IMR-90 (cell line): Measurements from ENCODE around the gene RARB. TPM values are rescaled to one million over a fixed set of nuclear protein-coding genes. Genes with fewer than 3 reads are reported as not detected.

ENCODE experiments used
- ATAC-seq: fragments of 200-7000 bp; cut with Tn5 transposase; 2 replicates; pipeline ENCODE4 v1.9.1; 2020; ENCODE audit warnings: low read depth, mild to moderate bottlenecking, moderate library complexity
- BruUV-seq: library from RNA; stranded (reverse); fragments of 400-500 nt; replicated peaks from 2 replicates; lab custom pipeline; 2021; lab: Mats Ljungman, UMichigan
- CTCF ChIA-PET: fragments of 300-600 bp; formaldehyde crosslinking; extraction: SDS; loops from one replicate; lab custom pipeline; 2021; ENCODE audit warnings: antibody characterized with exemption; lab: Yijun Ruan, JAX
- POLR2A ChIA-PET: fragments of 300-600 bp; sonication (Branson Sonifier 250); formaldehyde crosslinking; loops from one replicate; lab custom pipeline; 2022; ENCODE audit warnings: antibody characterized with exemption; ENCODE audit not compliant: unreplicated experiment; lab: Charles Lee
- DNase-seq: peaks from one replicate; pipeline ENCODE4 v3.0.0; 2013
- H2AFZ ChIP-seq: replicated peaks from 2 replicates; pipeline ENCODE3; 2013; ENCODE audit warnings: low read length, mild to moderate bottlenecking; ENCODE audit not compliant: poor library complexity
- H2AK5ac ChIP-seq: 2 replicates; pipeline ENCODE4 v1.6.1; 2013; ENCODE audit warnings: low read depth, low read length, inconsistent platforms
- H2AK9ac ChIP-seq: replicated peaks from 2 replicates; pipeline ENCODE3; 2013; ENCODE audit warnings: mild to moderate bottlenecking, low read depth, low read length, moderate library complexity; ENCODE audit not compliant: poor library complexity
- H2BK120ac ChIP-seq: 2 replicates; pipeline ENCODE4 v1.6.1; 2013; ENCODE audit warnings: low read depth, low read length, inconsistent platforms
- H2BK15ac ChIP-seq: 3 replicates; pipeline ENCODE4 v1.6.1; 2013; ENCODE audit warnings: low read depth, low read length, inconsistent platforms
- H2BK20ac ChIP-seq: 2 replicates; pipeline ENCODE4 v1.6.1; 2013; ENCODE audit warnings: low read depth, mild to moderate bottlenecking, inconsistent platforms, low read length, moderate library complexity
- H2BK5ac ChIP-seq: 2 replicates; pipeline ENCODE4 v1.6.1; 2013; ENCODE audit warnings: mild to moderate bottlenecking, low read depth, low read length, inconsistent platforms; ENCODE audit not compliant: poor library complexity, severe bottlenecking
- H3K14ac ChIP-seq: replicated peaks from 2 replicates; pipeline ENCODE4 v1.6.1; 2013; ENCODE audit warnings: low read depth, low read length, inconsistent platforms
- H3K18ac ChIP-seq: 2 replicates; pipeline ENCODE4 v1.6.1; 2013; ENCODE audit warnings: low read depth, low read length, control low read depth
- H3K23ac ChIP-seq: 2 replicates; pipeline ENCODE4 v1.6.1; 2013; ENCODE audit warnings: low read depth, low read length, inconsistent platforms
- H3K27ac ChIP-seq: 2 replicates; pipeline ENCODE4 v1.5.1; 2013; ENCODE audit warnings: mild to moderate bottlenecking, control low read depth, low read length; ENCODE audit not compliant: insufficient read depth
- H3K27me3 ChIP-seq: 2 replicates; pipeline ENCODE4 v1.6.1; 2013; ENCODE audit warnings: low read length; ENCODE audit not compliant: control insufficient read depth, insufficient read depth
- H3K36me3 ChIP-seq: 2 replicates; pipeline ENCODE4 v1.6.1; 2013; ENCODE audit warnings: low read length, mixed read lengths; ENCODE audit not compliant: control insufficient read depth, insufficient read depth
- H3K4ac ChIP-seq: 2 replicates; pipeline ENCODE4 v1.6.1; 2013; ENCODE audit warnings: low read depth, low read length, inconsistent platforms
- H3K4me1 ChIP-seq: 2 replicates; pipeline ENCODE4 v1.6.1; 2013; ENCODE audit warnings: low read length, mixed read lengths; ENCODE audit not compliant: control insufficient read depth, insufficient read depth
- H3K4me2 ChIP-seq: 2 replicates; pipeline ENCODE4 v1.6.1; 2013; ENCODE audit warnings: low read depth, mild to moderate bottlenecking, control low read depth, low read length, moderate library complexity
- H3K4me3 ChIP-seq: 2 replicates; pipeline ENCODE4 v1.5.1; 2013; ENCODE audit warnings: low read depth, mild to moderate bottlenecking, control low read depth, low read length, moderate library complexity; ENCODE audit not compliant: insufficient read depth
- H3K56ac ChIP-seq: 2 replicates; pipeline ENCODE4 v1.6.1; 2013; ENCODE audit warnings: low read length, inconsistent platforms; ENCODE audit not compliant: insufficient read depth; ENCODE audit errors: extremely low read depth
- H3K79me1 ChIP-seq, 2 experiments: 2 replicates each; pipeline ENCODE4 v1.6.1; 2013; ENCODE audit warnings: low read length in 2 of 2, inconsistent platforms in 1 of 2, low read depth in 1 of 2
- H3K9ac ChIP-seq: 2 replicates; pipeline ENCODE4 v1.6.1; 2013; ENCODE audit warnings: low read depth, low read length, control low read depth
- H3K9me1 ChIP-seq: 2 replicates; pipeline ENCODE4 v1.6.1; 2013; ENCODE audit warnings: low read length, inconsistent platforms; ENCODE audit not compliant: insufficient read depth
- H3K9me3 ChIP-seq: 2 replicates; pipeline ENCODE4 v1.6.1; 2013; ENCODE audit warnings: low read length; ENCODE audit not compliant: control insufficient read depth, insufficient read depth
- H4K20me1 ChIP-seq: 2 replicates; pipeline ENCODE4 v1.6.1; 2013; ENCODE audit warnings: low read length, inconsistent platforms; ENCODE audit not compliant: insufficient read depth
- H4K5ac ChIP-seq: 2 replicates; pipeline ENCODE4 v1.6.1; 2013; ENCODE audit warnings: mild to moderate bottlenecking, low read depth, low read length, control low read depth
- H4K8ac ChIP-seq, 2 experiments: 2 replicates each; pipeline ENCODE4 v1.6.1; 2013; ENCODE audit warnings: low read depth in 2 of 2, low read length in 2 of 2, control low read depth in 1 of 2, inconsistent platforms in 1 of 2
- H4K91ac ChIP-seq: 2 replicates; pipeline ENCODE4 v1.6.1; 2013; ENCODE audit warnings: low read depth, low read length, inconsistent platforms; ENCODE audit not compliant: insufficient read depth
- BHLHE40 ChIP-seq: fragments of 150-350 bp; IDR thresholded peaks from 2 replicates; pipeline ENCODE4 v1.6.1; 2016; ENCODE audit warnings: mild to moderate bottlenecking, low read depth, low read length
- CHD1 ChIP-seq: IDR thresholded peaks from 2 replicates; pipeline ENCODE4 v1.6.1; 2012; ENCODE audit warnings: low read depth, low read length, improper control_type of control experiment
- FOS ChIP-seq: fragments of 150-350 bp; IDR thresholded peaks from 2 replicates; pipeline ENCODE4 v1.6.1; 2016; ENCODE audit warnings: low read depth, low read length
- MAFK ChIP-seq: IDR thresholded peaks from 2 replicates; pipeline ENCODE4 v1.6.1; 2012; ENCODE audit warnings: low read depth, low read length, improper control_type of control experiment
- RAD21 ChIP-seq: IDR thresholded peaks from 2 replicates; pipeline ENCODE4 v1.6.1; 2012; ENCODE audit warnings: low read length, improper control_type of control experiment
- RCOR1 ChIP-seq: IDR thresholded peaks from 2 replicates; pipeline ENCODE4 v1.6.1; 2012; ENCODE audit warnings: mild to moderate bottlenecking, low read length, improper control_type of control experiment; ENCODE audit not compliant: insufficient replicate concordance
- RFX5 ChIP-seq: IDR thresholded peaks from 2 replicates; pipeline ENCODE4 v1.8.0; 2012; ENCODE audit warnings: low read depth, mild to moderate bottlenecking, low read length, moderate library complexity
- WGBS, 2 experiments: methylation state at CpG; one replicate each; pipeline versions ENCODE4 v1.1.5 to v1.1.7; 2013; ENCODE audit warnings: missing lambda C conversion rate in 2 of 2; ENCODE audit not compliant: insufficient read length in 1 of 2; ENCODE audit errors: extremely low coverage in 2 of 2; 5-methylcytosine and 5-hydroxymethylcytosine counted together
- dilution Hi-C: fragments of 300-500 bp; cut with HindIII; formaldehyde crosslinking; loops from one replicate; pipeline ENCODE4 v1.14.3; 2018; ENCODE audit warnings: low sequenced_read_pairs; ENCODE audit not compliant: unreplicated experiment
- in situ Hi-C: fragments of 300-500 bp; cut with MboI; formaldehyde crosslinking; loops from 3 replicates; pipeline ENCODE4 v1.14.3; 2019; ENCODE audit warnings: low sequenced_read_pairs, inconsistent platforms, mixed read lengths
- intact Hi-C: fragments of 100-400 bp; cut with micrococcal nuclease; formaldehyde crosslinking; loops from 2 replicates; pipeline ENCODE4 v1.10.0; 2022
- polyA plus RNA-seq, 3 experiments: library from polyadenylated mRNA; depleted of rRNA; stranded (reverse); fragments of >200 nt; gene quantifications; 2 replicates each; pipeline ENCODE4 v1.2.3, GENCODE V29; 2012; ENCODE audit warnings: low replicate concordance in 1 of 3
- total RNA-seq: library from RNA; depleted of rRNA; stranded (reverse); fragments of >200 nt; gene quantifications from 2 replicates; pipeline ENCODE4 v1.2.3, GENCODE V29; 2012
- TF ChIP-seq, protein P1 (sequence below): fragments of 150-350 bp; IDR thresholded peaks from 2 replicates; pipeline ENCODE4 v1.6.1; 2016; ENCODE audit warnings: low read depth, mild to moderate bottlenecking, low read length, moderate library complexity, borderline replicate concordance

Gene RARB
- total and polyA plus RNA-seq, 2 of the 4 experiments (the other 2 are of a cell fraction) = 0.53 to 1.4 TPM

DNA sequence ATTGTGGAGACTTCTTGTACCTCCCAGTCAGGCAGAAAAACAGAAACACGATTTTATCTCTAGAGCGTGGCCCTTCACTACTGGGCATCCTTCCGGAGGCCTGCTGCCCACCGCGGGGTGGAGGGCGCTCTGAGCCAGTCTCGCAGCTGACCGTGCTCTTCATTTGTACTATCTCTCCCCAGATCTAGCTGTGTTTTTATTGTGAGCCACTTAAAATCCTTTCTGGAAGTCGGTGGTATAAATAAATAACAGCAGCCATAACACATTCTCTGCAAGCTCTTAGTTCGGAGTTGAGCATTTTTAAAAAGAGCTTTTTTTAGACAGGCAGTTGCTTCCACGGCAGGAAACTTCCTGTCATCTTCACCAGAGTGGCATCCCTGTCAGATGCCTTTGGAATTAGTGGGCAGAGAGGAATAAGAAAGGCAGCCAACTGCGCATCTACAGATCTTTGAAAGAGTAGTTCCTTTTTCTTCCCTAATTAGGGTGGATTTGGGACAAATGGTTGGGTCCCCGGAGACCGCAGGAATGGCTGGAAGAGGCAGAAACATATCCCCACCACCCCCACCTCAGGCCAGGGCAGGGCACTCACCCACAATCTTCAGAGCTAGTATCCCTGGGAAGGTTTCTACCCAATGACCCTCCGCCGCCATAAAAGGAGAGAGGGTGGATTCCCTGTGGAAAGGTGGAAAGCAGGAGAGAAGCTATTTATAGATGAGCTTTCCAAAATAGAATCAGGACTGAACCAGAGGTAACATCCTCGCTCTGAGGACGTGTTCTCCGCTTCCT lies 145.5 kb downstream of the RARB start:
- Histone ChIP-seq H3K9ac (0 out of 2 replicates have a peak overlapping the region, but pooled peaks have one; percentile 15), H3K27ac (peak overlapping the region; percentile 53), H3K14ac (peak overlapping the region; percentile 89), H2BK5ac (peak overlapping the region; percentile 93), H3K79me1 (no peaks in the 10 kb centered on the region), H3K27me3 (no peaks in the 10 kb centered on the region), H3K23ac (peak overlapping the region; percentile 86), H4K20me1 (no peaks in the 10 kb centered on the region), H3K36me3 (no peaks in the 10 kb centered on the region), H2AK9ac (peak overlapping the region; percentile 56), H2AFZ (peak overlapping the region; percentile 92), H2BK20ac (peak overlapping the region; percentile 97), H3K56ac (peak overlapping the region; percentile 60; the same call in 1 of the 2 replicates), H3K4ac (peak overlapping the region; percentile 94), H4K5ac (peak overlapping the region; percentile 45), H2BK120ac (peak overlapping the region; percentile 95), H3K4me1 (peaks cover 9% of the 10 kb centered on the region), H4K8ac (peak overlapping the region; percentile 79 to 88), H2AK5ac (peak overlapping the region; percentile 83), H3K18ac (peak overlapping the region; percentile 51; the same call in 1 of the 2 replicates), H2BK15ac (peak overlapping the region; percentile 76; the same call in 2 of the 3 replicates), H3K9me1 (peaks cover 10% of the 10 kb centered on the region), H4K91ac (peak overlapping the region; percentile 85), H3K4me3 (no peak overlapping the region), H3K4me2 (peak overlapping the region; percentile 30; the same call in 1 of the 2 replicates), H3K9me3 (no peaks in the 10 kb centered on the region)
- ChIA-PET CTCF (interaction anchor here (0.6 to 0.8 kb wide), 4 partner anchors 17 to 890 kb away, joined by 3 read pairs; no protein-coding TSS in a partner anchor), POLR2A (no interaction called here)
- TF ChIP-seq CHD1 (no peak), MAFK (no peak), RFX5 (no peak), RAD21 (no peak), FOS (no peak), RCOR1 (no peak), BHLHE40 (no peak)
- TF ChIP-seq, protein P1, sequence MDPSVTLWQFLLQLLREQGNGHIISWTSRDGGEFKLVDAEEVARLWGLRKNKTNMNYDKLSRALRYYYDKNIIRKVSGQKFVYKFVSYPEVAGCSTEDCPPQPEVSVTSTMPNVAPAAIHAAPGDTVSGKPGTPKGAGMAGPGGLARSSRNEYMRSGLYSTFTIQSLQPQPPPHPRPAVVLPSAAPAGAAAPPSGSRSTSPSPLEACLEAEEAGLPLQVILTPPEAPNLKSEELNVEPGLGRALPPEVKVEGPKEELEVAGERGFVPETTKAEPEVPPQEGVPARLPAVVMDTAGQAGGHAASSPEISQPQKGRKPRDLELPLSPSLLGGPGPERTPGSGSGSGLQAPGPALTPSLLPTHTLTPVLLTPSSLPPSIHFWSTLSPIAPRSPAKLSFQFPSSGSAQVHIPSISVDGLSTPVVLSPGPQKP = no peak
- no CpG with 5 or more reads among the region's 19 CpGs for WGBS, 2 experiments
- in situ Hi-C loops (no loop called here), dilution Hi-C loops (no loop called here), intact Hi-C loops (loop anchor here (5.0 kb wide), 1 partner anchor 1281 kb away; no protein-coding TSS in a partner anchor)
- no TSS peak for BruUV-seq
- DNase-seq (peak; percentile 65), ATAC-seq (peak; percentile 79)
